ENCODE results near the gene MGAT3. TPM values are rescaled to one million over a fixed set of nuclear protein-coding genes. Genes with fewer than 3 reads are reported as not detected.

Gene MGAT3
- polyA plus RNA-seq, 1 donor from 2014 or later = 29.1 TPM

DNA sequence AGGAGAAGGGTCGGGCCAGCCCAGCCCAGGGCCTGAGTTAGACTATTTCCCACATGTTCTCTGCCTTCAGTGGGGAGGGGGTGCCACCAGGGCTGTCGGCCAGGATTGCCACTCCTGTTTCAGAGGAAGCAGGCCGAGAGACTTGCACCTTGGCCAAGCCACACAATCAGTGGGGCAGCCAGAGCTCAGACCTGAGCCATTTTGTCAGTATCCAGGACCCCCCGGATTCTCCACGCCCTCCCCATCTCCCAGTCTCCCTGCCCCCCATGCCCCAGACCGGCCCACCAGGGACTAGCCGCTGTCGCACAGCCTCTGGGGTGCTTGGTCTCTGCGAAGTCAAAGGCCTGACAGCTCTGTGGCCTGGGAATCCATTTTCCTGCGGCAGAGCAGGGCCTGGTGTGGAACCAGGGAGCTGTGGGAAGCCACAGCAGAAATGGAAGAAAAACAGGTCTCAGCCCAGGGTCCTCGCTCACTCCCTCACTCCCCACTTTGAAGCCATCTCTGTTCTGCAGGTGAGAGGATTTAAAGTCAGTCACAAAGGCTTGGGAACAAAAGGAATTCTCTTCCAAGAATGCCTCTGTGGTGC is 25.5 kb upstream of the MGAT3 start:
- Histone ChIP-seq H3K27ac (ENCODE audit: low read length) (no peak overlapping the region), H2AFZ (ENCODE audit: low read depth, low read length) (no peak overlapping the region), H3K79me2 (replicated peaks; ENCODE audit: insufficient read depth, low read length) (no peaks in the 10 kb centered on the region), H3K9me2 (ENCODE audit: insufficient read depth, low read length) (no peaks in the 10 kb centered on the region), H3K4me3 (ENCODE audit: low read length) (no peak overlapping the region), H3K9ac (ENCODE audit: low read length) (no peak overlapping the region), H3F3A (ENCODE audit: insufficient read depth, low read length, poor library complexity, severe bottlenecking) (no peaks in the 10 kb centered on the region), H3K4me2 (ENCODE audit: low read length) (no peak overlapping the region), H4K20me1 (ENCODE audit: insufficient read depth) (no peaks in the 10 kb centered on the region), H3K9me3 (ENCODE audit: low read length) (no peaks in the 10 kb centered on the region), H3K36me3 (ENCODE audit: insufficient read depth, low read length) (peaks cover 5% of the 10 kb centered on the region), H3K27me3 (ENCODE audit: insufficient read depth, low read depth, low read length) (no peaks in the 10 kb centered on the region)
- TF ChIP-seq EZH2 (IDR thresholded peaks at IDR 0.05; ENCODE audit: borderline replicate concordance, insufficient read depth, low read length, poor library complexity, severe bottlenecking) (no peak), TAF1 (IDR thresholded peaks at IDR 0.05; ENCODE audit: low read depth) (no peak), RAD21 (conservative IDR thresholded peaks at IDR 0.05) (no peak), SMC3 (conservative IDR thresholded peaks at IDR 0.05; ENCODE audit: poor library complexity) (no peak), MXI1 (conservative IDR thresholded peaks at IDR 0.05; ENCODE audit: poor library complexity, severe bottlenecking) (no peak), EP300 (conservative IDR thresholded peaks at IDR 0.05; ENCODE audit: poor library complexity, severe bottlenecking) (no peak), POLR2AphosphoS5 (IDR thresholded peaks at IDR 0.05) (no peak)
- TF ChIP-seq, protein P1, sequence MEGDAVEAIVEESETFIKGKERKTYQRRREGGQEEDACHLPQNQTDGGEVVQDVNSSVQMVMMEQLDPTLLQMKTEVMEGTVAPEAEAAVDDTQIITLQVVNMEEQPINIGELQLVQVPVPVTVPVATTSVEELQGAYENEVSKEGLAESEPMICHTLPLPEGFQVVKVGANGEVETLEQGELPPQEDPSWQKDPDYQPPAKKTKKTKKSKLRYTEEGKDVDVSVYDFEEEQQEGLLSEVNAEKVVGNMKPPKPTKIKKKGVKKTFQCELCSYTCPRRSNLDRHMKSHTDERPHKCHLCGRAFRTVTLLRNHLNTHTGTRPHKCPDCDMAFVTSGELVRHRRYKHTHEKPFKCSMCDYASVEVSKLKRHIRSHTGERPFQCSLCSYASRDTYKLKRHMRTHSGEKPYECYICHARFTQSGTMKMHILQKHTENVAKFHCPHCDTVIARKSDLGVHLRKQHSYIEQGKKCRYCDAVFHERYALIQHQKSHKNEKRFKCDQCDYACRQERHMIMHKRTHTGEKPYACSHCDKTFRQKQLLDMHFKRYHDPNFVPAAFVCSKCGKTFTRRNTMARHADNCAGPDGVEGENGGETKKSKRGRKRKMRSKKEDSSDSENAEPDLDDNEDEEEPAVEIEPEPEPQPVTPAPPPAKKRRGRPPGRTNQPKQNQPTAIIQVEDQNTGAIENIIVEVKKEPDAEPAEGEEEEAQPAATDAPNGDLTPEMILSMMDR (IDR thresholded peaks at IDR 0.05; ENCODE audit: poor library complexity, severe bottlenecking) = no peak
- TF ChIP-seq, protein P2, sequence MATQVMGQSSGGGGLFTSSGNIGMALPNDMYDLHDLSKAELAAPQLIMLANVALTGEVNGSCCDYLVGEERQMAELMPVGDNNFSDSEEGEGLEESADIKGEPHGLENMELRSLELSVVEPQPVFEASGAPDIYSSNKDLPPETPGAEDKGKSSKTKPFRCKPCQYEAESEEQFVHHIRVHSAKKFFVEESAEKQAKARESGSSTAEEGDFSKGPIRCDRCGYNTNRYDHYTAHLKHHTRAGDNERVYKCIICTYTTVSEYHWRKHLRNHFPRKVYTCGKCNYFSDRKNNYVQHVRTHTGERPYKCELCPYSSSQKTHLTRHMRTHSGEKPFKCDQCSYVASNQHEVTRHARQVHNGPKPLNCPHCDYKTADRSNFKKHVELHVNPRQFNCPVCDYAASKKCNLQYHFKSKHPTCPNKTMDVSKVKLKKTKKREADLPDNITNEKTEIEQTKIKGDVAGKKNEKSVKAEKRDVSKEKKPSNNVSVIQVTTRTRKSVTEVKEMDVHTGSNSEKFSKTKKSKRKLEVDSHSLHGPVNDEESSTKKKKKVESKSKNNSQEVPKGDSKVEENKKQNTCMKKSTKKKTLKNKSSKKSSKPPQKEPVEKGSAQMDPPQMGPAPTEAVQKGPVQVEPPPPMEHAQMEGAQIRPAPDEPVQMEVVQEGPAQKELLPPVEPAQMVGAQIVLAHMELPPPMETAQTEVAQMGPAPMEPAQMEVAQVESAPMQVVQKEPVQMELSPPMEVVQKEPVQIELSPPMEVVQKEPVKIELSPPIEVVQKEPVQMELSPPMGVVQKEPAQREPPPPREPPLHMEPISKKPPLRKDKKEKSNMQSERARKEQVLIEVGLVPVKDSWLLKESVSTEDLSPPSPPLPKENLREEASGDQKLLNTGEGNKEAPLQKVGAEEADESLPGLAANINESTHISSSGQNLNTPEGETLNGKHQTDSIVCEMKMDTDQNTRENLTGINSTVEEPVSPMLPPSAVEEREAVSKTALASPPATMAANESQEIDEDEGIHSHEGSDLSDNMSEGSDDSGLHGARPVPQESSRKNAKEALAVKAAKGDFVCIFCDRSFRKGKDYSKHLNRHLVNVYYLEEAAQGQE (IDR thresholded peaks at IDR 0.05; ENCODE audit: borderline replicate concordance) = no peak

DNA sequence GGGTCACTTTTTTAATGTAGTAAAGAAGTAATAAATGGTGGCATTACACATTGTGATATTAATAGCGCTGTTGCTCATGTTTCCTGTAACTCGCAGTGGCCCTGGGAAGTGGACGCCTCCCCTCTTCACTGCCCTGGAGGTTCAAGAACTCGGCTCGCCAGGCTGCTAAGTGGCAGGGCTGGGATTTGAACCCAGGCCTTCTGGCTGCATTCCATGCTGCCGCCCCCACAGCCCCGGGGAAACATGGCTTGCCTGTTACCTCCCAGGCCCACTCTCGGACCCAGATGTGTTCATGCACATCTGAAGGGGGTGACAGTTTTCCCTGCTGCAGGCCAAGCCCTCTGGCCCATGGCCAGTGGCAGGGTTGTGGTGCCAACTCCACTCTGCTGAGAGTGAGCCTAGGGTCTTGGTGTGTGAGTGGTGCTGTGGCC is 25.0 kb upstream of the MGAT3 start:
- Histone ChIP-seq H3K9ac (ENCODE audit: low read length) (no peak overlapping the region), H3K79me2 (replicated peaks; ENCODE audit: insufficient read depth, low read length) (no peaks in the 10 kb centered on the region), H3K27ac (ENCODE audit: low read length) (no peak overlapping the region), H3K9me2 (ENCODE audit: insufficient read depth, low read length) (no peaks in the 10 kb centered on the region), H3K4me2 (ENCODE audit: low read length) (no peak overlapping the region), H3K27me3 (ENCODE audit: insufficient read depth, low read depth, low read length) (no peaks in the 10 kb centered on the region), H3K9me3 (ENCODE audit: low read length) (no peaks in the 10 kb centered on the region), H4K20me1 (ENCODE audit: insufficient read depth) (no peaks in the 10 kb centered on the region), H2AFZ (ENCODE audit: low read depth, low read length) (no peak overlapping the region), H3K4me3 (ENCODE audit: low read length) (no peak overlapping the region), H3F3A (ENCODE audit: insufficient read depth, low read length, poor library complexity, severe bottlenecking) (no peaks in the 10 kb centered on the region), H3K36me3 (ENCODE audit: insufficient read depth, low read length) (peaks cover 5% of the 10 kb centered on the region)
- TF ChIP-seq, protein P1 (IDR thresholded peaks at IDR 0.05; ENCODE audit: poor library complexity, severe bottlenecking) = no peak
- TF ChIP-seq MXI1 (conservative IDR thresholded peaks at IDR 0.05; ENCODE audit: poor library complexity, severe bottlenecking) = no peak
- TF ChIP-seq EZH2 (IDR thresholded peaks at IDR 0.05; ENCODE audit: borderline replicate concordance, insufficient read depth, low read length, poor library complexity, severe bottlenecking) = no peak
- no peak for TF ChIP-seq SMC3 (conservative IDR thresholded peaks at IDR 0.05; ENCODE audit: poor library complexity)
- TF ChIP-seq, protein P2 (IDR thresholded peaks at IDR 0.05; ENCODE audit: borderline replicate concordance) = no peak
- TF ChIP-seq EP300 (conservative IDR thresholded peaks at IDR 0.05; ENCODE audit: poor library complexity, severe bottlenecking) = no peak
- no peak for TF ChIP-seq RAD21 (conservative IDR thresholded peaks at IDR 0.05)

Data from neural cell (in vitro differentiated cells).